ENCODE data around the gene HSF2BP. TPM values are rescaled to one million over a fixed set of nuclear protein-coding genes. Genes with fewer than 3 reads are reported as not detected.
"Not testable (repeated sequence)": the region's sequence is repeated elsewhere in the genome, so short reads cannot be mapped to it uniquely, and the experiment has no call there.

HSF2BP gene
- total and polyA plus RNA-seq, 9 donors = 0.58 to 2.9 (median 1.5) TPM

DNA sequence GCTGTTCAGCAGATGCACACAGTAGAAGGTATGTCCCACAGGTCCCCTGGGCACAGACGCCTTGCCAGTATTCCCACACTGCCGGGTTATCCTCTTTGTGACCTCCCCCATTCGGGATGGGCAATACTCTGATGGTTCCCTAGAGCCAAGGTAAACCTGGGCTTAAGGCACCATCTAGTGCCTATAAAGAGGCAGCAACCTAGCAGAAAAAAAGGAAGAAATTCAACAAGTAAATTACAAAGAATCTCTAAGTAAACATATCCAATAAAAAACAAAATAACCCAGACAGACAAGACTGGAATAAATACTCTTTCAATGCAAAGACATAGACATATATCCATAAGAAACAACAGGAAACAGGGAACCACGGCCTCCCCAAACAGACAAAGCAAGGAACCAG is 39.4 kb downstream of the HSF2BP start:
- no peak overlapping the region for H3K4me3 ChIP-seq
- no peaks in the 10 kb centered on the region for H3K36me3 ChIP-seq
- no peaks in the 10 kb centered on the region for H3K4me1 ChIP-seq (ENCODE audit: insufficient read depth)
- intact Hi-C loops (cut with DNase I) = no loop called here
- TF ChIP-seq POLR2A (IDR thresholded peaks at IDR 0.05) (no peak), EP300 (IDR thresholded peaks at IDR 0.05) (no peak)
- TF ChIP-seq, protein P1, sequence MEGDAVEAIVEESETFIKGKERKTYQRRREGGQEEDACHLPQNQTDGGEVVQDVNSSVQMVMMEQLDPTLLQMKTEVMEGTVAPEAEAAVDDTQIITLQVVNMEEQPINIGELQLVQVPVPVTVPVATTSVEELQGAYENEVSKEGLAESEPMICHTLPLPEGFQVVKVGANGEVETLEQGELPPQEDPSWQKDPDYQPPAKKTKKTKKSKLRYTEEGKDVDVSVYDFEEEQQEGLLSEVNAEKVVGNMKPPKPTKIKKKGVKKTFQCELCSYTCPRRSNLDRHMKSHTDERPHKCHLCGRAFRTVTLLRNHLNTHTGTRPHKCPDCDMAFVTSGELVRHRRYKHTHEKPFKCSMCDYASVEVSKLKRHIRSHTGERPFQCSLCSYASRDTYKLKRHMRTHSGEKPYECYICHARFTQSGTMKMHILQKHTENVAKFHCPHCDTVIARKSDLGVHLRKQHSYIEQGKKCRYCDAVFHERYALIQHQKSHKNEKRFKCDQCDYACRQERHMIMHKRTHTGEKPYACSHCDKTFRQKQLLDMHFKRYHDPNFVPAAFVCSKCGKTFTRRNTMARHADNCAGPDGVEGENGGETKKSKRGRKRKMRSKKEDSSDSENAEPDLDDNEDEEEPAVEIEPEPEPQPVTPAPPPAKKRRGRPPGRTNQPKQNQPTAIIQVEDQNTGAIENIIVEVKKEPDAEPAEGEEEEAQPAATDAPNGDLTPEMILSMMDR (IDR thresholded peaks at IDR 0.05) = no peak
- no peak overlapping the region for H3K27ac ChIP-seq
- no peak for DNase-seq
- no peaks in the 10 kb centered on the region for H3K27me3 ChIP-seq
- H3K9me3 ChIP-seq = peaks cover 3 to 4% of the 10 kb centered on the region in 2 donors
- 88 to 92% (median 91%) methylated on average over 4 of the region's 4 CpGs for WGBS, 3 donors

DNA sequence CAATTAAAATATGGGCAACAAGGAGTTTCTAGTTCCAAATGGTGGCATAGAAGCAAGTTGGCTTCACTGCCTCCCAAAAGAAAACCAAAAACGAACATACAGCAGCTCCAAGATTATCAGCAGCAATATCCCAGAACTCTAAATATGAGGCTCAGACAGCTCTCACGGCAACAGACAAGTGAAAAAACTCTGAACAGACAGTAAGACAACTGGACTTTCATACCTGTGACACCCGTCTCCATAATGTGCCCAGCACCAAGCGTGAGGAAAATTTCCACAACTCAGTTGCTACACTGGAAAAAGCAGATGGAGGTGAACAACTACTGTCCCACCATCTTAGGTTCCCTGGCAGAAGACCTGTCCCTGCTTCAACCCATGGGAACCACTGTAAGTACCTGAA is 39.9 kb downstream of the HSF2BP start:
- TF ChIP-seq EP300 (IDR thresholded peaks at IDR 0.05) (no peak), POLR2A (IDR thresholded peaks at IDR 0.05) (no peak)
- TF ChIP-seq, protein P1 (IDR thresholded peaks at IDR 0.05) = no peak
- 87 to 97% (median 94%) methylated on average over 4 of the region's 4 CpGs for WGBS, 3 donors
- H3K9me3 ChIP-seq = peaks cover 3 to 4% of the 10 kb centered on the region in 2 donors
- H3K4me1 ChIP-seq (ENCODE audit: insufficient read depth) = no peaks in the 10 kb centered on the region
- no peaks in the 10 kb centered on the region for H3K27me3 ChIP-seq
- intact Hi-C loops (cut with DNase I) = no loop called here
- H3K27ac ChIP-seq = no peak overlapping the region
- no peaks in the 10 kb centered on the region for H3K36me3 ChIP-seq
- DNase-seq = no peak
- no peak overlapping the region for H3K4me3 ChIP-seq

DNA sequence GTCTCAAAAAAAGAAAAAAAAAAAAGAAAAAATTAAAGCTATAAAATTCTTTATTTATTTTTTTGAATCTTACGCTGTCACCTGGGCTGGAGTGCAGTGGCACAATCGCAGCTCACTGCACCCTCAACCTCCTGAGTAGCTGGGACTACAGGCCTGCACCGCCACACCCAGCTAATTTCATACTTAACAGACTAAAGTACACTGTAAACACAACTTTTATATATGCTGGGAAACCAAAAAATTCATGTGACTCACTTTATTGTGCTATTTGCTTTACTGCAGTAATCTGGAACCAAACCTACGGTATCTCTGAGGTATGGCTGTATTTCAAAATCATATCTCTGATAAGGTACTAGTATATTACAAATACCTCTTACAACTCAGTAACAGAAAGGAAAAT is 40.3 kb downstream of the HSF2BP start:
- H3K27me3 ChIP-seq = no peaks in the 10 kb centered on the region
- H3K4me1 ChIP-seq (ENCODE audit: insufficient read depth) = no peaks in the 10 kb centered on the region
- no peaks in the 10 kb centered on the region for H3K36me3 ChIP-seq
- no peak overlapping the region for H3K27ac ChIP-seq
- no peak for TF ChIP-seq POLR2A (IDR thresholded peaks at IDR 0.05)
- TF ChIP-seq EP300 (IDR thresholded peaks at IDR 0.05) = no peak
- TF ChIP-seq, protein P1 (IDR thresholded peaks at IDR 0.05) = no peak
- H3K4me3 ChIP-seq = no peak overlapping the region
- DNase-seq = no peak
- peaks cover 3 to 4% of the 10 kb centered on the region in 2 donors for H3K9me3 ChIP-seq
- intact Hi-C loops (cut with DNase I) = no loop called here
- WGBS, 3 donors = 95 to 99% (median 96%) methylated on average over 4 of the region's 4 CpGs

DNA sequence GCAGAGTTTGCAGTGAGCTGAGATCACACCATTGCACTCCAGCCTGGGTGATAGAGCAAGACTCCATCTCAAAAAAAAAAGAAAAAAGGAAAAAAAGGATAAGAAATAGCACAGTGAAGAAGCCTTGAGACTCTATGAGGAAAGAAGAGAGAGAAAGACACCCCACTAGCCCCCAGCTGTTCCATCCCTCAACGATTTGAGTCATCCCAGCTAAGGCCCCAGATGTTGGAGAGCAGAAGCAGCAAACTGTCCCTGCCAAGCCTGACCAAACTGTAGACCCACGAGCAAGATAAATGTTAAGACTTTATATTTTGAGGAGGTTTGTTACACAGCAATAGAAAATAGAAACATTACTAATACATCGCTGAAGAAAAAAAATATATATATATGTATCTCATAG is 42.4 kb downstream of the HSF2BP start:
- H3K36me3 ChIP-seq; H3K4me3 ChIP-seq; H3K27ac ChIP-seq; H3K9me3 ChIP-seq; intact Hi-C loops (cut with DNase I); DNase-seq; H3K27me3 ChIP-seq; H3K4me1 ChIP-seq (ENCODE audit: insufficient read depth): not testable (repeated sequence)
- WGBS, 3 donors = 62 to 68% (median 65%) methylated on average over 3 of the region's 3 CpGs

DNA sequence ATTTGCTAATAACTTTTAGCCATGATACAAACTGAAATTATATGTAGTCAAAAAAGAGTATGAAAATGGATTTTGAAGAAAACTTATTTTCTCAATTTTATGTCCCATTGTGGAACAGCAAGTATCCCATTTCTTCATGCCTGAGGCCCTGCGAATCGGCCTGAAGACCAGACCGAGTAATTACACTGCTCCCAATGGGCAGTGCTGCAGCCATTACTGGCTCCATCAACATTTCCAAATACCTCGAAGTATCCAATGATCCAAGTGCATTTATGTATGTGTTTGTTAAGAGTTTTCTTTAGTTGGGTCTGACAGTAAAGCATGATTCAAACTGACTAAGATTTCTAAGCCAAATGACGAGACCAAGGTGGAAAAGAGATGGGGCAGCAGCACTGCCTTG is 44.4 kb downstream of the HSF2BP start:
- TF ChIP-seq EP300 (IDR thresholded peaks at IDR 0.05) = no peak
- TF ChIP-seq, protein P1 (IDR thresholded peaks at IDR 0.05) = no peak
- TF ChIP-seq POLR2A (IDR thresholded peaks at IDR 0.05) = no peak
- intact Hi-C loops (cut with DNase I) = no loop called here
- Histone ChIP-seq H3K4me3 (no peak overlapping the region), H3K4me1 (ENCODE audit: insufficient read depth) (no peaks in the 10 kb centered on the region), H3K36me3 (no peaks in the 10 kb centered on the region), H3K27ac (no peak overlapping the region), H3K27me3 (no peaks in the 10 kb centered on the region), H3K9me3 (peaks cover 0 to under 1% of the 10 kb centered on the region in 2 donors)
- no peak for DNase-seq
- WGBS, 3 donors = 73 to 82% (median 73%) methylated on average over 5 of the region's 5 CpGs
